Measurements from ENCODE around the gene IQUB.

- TF ChIP-seq CTCF (conservative IDR thresholded peaks at IDR 0.05; ENCODE audit: low read depth, low read length) (no peak), EZH2 (IDR thresholded peaks at IDR 0.05; ENCODE audit: low read length, unreplicated experiment) (no peak)
Measured at GRCh38 chr7:123432601-123433000, 101.8 kb downstream of the IQUB start.

Measured in PC-3 (cell line).